ENCODE results near the gene RALGPS2.

GRCh38 chr1:178969226-178969987 is 244.4 kb downstream of the RALGPS2 start:
- no peak for TF ChIP-seq CTCF (tag by site-specific recombination; IDR thresholded peaks at IDR 0.05)
- no peak for TF ChIP-seq ZNF404 (tag by site-specific recombination; IDR thresholded peaks at IDR 0.05)
- no peak for TF ChIP-seq ZFP3 (tag by site-specific recombination; IDR thresholded peaks at IDR 0.05; ENCODE audit: low read depth)
- TF ChIP-seq ZNF704 (tag by site-specific recombination; IDR thresholded peaks at IDR 0.05): no peak
- TF ChIP-seq ZNF645 (tag by site-specific recombination; IDR thresholded peaks at IDR 0.05): no peak
- no peak for TF ChIP-seq ZNF513 (tag by site-specific recombination; IDR thresholded peaks at IDR 0.05)
- no peak for TF ChIP-seq ZNF274 (IDR thresholded peaks at IDR 0.05; ENCODE audit: low read length)
- no peak for TF ChIP-seq ZNF274 (tag by site-specific recombination; IDR thresholded peaks at IDR 0.05; ENCODE audit: borderline replicate concordance)
- TF ChIP-seq TCF7L2 (IDR thresholded peaks at IDR 0.05; ENCODE audit: borderline replicate concordance, low read depth, low read length): no peak
- TF ChIP-seq, protein P1, sequence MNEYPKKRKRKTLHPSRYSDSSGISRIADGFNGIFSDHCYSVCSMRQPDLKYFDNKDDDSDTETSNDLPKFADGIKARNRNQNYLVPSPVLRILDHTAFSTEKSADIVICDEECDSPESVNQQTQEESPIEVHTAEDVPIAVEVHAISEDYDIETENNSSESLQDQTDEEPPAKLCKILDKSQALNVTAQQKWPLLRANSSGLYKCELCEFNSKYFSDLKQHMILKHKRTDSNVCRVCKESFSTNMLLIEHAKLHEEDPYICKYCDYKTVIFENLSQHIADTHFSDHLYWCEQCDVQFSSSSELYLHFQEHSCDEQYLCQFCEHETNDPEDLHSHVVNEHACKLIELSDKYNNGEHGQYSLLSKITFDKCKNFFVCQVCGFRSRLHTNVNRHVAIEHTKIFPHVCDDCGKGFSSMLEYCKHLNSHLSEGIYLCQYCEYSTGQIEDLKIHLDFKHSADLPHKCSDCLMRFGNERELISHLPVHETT (tag by site-specific recombination; IDR thresholded peaks at IDR 0.05): no peak
- no peak for TF ChIP-seq ZNF677 (tag by site-specific recombination; IDR thresholded peaks at IDR 0.05)
- no peak for TF ChIP-seq HOXA7 (CRISPR knock-in tag; IDR thresholded peaks at IDR 0.05; ENCODE audit: borderline replicate concordance)

All from HEK293 (cell line).